G401 (cell line): ENCODE measurements around the gene ZFAND4. TPM values are rescaled to one million over a fixed set of nuclear protein-coding genes. Genes with fewer than 3 reads are reported as not detected.
"Not testable (repeated sequence)": the region's sequence is repeated elsewhere in the genome, so short reads cannot be mapped to it uniquely, and the experiment has no call there.

Experiments used
- DNase-seq: peaks from one replicate; pipeline ENCODE4 v3.0.0-alpha.2; 2015; ENCODE audit warnings: low spot score
- in situ Hi-C: cut with HindIII; loops from 2 replicates; pipeline ENCODE4 v1.10.0; 2016; ENCODE audit warnings: low sequenced_read_pairs, mixed read lengths
- total RNA-seq: library from RNA; depleted of rRNA; stranded (reverse); fragments of >200 nt; shearing (Covaris generic); gene quantifications from 2 replicates; pipeline ENCODE4 v1.2.3, GENCODE V29; 2014; rRNA removed

Gene ZFAND4
- total RNA-seq = 7.9 and 8.7 TPM in 2 replicates

DNA sequence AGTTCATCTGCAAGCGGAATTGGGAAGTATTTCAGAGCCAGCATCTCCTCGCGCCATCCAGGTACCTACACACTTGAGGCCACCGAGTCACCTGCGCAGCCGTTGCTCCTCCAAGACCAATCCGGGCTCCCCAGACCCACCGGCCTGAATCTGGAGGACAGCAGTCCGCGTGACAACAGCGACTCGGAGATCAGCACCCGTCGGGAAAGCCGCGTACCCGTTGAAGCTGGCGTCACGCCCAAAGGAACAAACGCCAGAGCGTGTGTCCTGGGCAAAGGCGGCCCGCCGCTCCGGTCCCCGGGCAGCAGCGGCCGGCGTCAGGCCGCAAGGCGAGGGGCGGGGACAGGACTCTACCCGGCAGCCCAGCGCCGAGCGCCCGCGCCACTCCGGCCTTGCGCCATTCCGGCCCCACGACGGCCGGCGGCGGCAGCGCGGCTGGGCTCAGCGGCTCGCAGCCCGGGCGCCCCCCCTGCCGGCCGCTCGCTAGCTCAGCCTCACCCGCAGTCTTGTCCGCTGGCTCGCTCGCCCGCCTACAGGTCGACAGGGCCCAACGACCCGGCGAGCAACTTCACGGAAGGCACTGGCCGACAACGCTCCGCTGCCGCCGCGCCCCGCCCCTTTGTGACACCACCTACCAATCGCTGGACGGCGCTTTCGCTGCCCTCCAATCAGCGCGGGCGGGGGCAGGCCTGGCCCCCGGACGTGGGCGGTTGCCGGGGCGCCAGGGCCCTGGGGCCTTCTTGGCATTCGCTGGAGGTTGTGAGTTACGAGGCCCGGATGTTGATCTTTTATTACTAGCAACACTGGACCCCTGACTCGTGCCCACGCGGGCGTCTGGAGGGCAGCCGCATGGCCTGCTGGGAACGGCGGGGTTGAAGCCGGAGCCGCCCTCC is at the start of gene ZFAND4:
ZFAND4 (minus strand) TSS at position 592 of the 893 bp plus-strand sequence. CDS start 9,047 bp downstream, outside the sequence.
- peak; percentile 95 for DNase-seq
- in situ Hi-C loops = no loop called here

DNA sequence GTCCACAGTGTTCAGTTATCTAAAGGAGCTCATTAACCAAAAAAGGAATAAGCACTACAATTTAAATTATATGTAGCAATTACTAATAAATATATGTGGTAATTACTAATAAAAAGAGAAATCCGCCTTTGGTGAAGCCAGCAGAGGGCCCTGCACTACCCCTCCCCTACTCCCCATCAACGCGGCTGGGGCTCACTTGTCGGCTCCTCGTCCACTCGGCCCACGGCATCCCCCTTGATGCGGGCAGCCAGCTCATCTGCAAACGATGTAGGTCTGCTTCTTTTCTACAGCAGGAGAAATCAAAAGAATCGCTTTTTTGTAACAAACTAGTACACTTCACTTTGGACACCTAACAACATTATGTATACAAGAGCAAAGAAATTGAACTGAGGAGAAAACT is 48.9 kb upstream of the ZFAND4 start:
- in situ Hi-C loops = not testable (repeated sequence)

DNA sequence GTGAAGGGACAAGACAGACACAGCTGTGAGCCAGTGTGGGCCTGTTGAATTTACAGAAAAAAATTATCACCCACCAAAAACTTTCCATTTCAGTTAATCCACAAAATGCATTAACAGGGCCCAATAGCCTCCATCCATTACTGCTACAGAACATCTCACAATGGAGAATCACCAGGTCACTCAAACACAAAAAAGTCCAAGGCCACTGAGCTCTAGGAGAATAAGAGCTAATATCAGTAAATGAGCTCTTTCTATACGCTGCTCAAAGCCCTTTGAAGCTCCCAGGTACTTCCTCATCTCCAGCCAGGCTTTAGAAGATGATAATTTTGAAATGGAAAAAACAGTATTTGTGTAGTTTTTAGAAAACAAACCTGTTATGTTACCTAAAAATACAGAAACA is 45.1 kb upstream of the ZFAND4 start:
- DNase-seq, in situ Hi-C loops: not testable (repeated sequence)

More for the DNA sequence above, 48.9 kb upstream of the ZFAND4 start:
- not testable (repeated sequence) for DNase-seq

DNA sequence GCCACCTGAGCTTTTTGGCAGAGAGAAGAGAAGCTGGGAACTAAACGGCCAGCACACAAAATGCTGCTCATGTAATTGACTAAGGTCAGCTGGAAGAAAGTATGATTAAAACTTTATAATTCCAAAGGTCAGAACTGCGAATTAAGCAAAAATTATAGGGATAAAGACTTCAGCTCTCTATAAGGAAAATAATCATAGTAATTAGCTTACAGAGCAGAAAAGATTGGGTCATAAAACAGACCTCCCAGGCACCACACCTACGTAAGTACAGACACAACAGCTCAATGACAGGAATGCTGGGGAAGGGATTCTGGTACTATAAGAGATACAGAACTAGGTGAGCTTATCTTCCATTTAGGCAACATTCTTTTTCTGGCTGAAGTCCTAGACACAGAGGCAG is 44.5 kb upstream of the ZFAND4 start:
- in situ Hi-C loops, DNase-seq: not testable (repeated sequence)

DNA sequence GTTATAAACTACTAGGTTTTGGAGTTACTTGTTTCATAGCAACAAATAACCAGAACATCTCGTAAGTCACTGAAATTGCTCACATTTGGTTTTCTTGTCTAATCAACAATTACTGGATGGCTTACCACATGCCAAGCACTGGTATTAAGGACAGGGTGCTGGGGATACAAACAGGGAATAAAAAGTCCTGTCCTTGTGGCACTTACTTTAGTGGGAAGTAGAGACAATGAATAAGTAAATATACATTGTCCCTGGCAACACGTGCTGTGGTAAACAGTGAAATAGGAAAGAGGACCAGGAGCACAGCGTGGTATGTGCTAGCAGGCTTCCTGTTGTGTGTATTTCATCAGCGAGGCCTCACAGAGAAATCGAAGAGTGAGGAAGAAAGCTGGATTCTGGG is 38.7 kb upstream of the ZFAND4 start:
- DNase-seq, in situ Hi-C loops: not testable (repeated sequence)

DNA sequence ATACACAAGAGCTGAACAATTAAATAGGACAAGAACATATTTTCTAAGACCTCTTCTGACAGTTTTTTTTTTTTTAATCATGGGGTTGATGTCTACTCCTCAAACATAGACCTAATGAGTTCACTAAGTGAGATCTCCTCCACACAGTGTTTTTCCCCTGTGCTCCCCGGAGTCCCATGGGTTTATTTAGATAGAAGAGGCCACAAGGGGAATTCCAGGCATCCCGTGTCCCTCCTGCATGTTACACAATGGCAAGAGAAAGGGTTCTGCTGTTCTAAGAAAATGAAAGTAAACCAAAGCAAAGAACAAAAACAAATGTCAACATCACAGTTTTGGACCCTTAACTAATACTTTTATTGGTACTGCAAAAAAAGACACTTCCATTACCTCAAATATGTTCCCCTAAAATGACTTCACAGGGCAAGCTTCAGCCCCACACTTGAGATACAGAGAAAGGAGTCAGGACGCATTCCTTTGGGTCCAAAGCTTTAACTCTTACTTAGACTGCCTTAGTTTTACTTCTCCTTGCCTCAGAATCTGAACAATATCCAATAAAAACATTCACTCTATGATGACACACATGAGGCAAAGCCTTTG is 37.7 kb upstream of the ZFAND4 start:
- in situ Hi-C loops = not testable (repeated sequence)

DNA sequence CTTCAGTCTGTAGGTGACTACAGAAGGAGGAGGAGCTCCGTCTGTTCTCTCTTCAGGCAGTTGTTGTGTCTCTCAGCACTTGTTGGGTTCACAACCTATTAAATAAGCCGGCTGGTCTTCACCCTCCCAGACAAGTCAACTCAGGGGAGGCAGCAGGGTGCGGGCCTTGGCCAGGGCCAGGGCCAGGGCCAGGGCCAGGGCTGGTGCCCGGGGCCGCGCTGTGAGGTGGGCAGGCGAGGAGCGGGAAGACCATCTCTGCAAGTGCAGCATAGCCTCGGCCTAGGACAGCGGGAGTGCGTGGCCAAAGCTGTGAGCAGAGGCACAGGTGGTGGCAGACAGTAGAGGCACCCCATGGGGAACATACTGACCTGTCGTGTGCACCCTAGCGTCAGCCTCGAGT is 5.9 kb upstream of the ZFAND4 start:
- in situ Hi-C loops, DNase-seq: not testable (repeated sequence)

More for the DNA sequence above, 37.7 kb upstream of the ZFAND4 start:
- not testable (repeated sequence) for DNase-seq

DNA sequence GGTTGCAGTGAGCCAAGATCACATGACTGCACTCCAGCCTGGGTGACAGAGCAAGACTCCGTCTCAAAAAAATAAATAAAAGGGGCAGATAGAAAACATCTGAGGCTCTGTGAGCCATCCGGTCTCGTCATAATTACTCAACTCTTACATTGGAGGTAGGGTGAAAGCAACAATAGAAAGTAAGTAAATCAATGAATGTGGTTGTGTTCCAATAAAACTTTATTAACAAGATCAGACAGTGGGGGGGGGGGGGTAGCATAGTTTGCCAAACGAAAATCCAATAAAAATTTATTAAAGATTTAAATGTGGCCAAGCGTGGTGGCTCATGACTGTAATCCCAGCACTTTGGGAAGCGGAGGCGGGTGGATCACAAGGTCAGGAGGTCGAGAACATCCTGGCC is 2.8 kb upstream of the ZFAND4 start:
- no peak for DNase-seq
- in situ Hi-C loops = no loop called here

DNA sequence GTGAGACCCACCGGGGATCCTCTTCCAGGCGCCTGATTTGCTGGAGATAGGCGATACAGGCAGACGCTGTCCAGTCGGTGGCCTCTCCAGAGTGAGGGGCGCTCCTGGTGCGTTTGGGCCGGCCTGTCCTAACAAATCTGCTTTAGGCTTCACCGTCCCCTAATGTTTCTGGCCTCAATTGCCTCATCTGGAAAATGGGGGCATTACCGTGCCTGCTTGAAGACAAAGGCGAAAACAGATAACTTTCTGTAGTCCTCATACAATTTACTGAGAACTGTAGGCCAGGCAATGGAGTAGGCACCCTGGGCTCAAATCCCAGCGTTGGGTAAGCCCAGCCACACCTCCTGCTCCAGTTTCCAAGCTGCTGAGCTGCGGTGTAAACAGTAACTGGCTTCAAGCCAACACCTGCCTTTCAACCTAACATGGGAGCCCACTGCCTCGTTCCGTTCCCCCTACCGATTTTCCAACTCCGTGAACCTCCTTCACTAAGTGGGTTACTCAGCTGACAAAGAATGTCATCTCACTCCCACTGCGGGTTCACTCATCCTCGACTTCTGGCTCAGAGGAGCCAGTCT is 589 bp upstream of the ZFAND4 start:
- no peak for DNase-seq
- in situ Hi-C loops = no loop called here

DNA sequence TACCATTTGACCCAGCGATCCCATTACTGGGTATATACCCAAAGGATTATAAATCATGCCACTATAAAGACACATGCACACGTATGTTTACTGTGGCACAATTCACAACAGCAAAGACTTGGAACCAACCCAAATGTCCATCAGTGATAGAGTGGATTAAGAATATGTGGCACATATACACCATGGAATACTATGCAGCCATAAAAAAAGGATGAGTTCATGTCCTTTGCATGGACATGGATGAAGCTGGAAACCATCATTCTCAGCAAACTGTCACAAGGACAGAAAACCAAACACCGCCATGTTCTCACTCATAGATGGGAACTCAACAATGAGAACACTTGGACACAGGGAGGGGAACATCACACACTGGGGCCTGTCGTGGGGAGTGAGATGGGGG is 1.3 kb downstream of the ZFAND4 start:
- in situ Hi-C loops = not testable (repeated sequence)

DNA sequence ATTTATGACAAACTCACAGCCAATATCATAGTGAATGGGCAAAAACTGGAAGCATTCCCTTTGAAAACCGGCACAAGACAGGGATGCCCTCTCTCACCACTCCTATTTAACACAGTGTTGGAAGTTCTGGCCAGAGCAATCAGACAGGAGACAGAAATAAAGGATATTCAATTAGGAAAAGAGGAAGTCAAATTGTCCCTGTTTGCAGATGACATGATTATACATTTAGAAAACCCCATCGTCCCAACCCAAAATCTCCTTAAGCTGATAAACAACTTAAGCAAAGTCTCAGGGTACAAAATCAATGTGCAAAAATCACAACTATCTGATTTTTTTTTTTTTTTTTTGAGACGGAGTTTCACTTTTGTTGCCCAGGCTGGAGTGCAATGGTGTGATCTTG is 2.7 kb downstream of the ZFAND4 start:
- DNase-seq, in situ Hi-C loops: not testable (repeated sequence)

More for the DNA sequence above, 1.3 kb downstream of the ZFAND4 start:
- not testable (repeated sequence) for DNase-seq

DNA sequence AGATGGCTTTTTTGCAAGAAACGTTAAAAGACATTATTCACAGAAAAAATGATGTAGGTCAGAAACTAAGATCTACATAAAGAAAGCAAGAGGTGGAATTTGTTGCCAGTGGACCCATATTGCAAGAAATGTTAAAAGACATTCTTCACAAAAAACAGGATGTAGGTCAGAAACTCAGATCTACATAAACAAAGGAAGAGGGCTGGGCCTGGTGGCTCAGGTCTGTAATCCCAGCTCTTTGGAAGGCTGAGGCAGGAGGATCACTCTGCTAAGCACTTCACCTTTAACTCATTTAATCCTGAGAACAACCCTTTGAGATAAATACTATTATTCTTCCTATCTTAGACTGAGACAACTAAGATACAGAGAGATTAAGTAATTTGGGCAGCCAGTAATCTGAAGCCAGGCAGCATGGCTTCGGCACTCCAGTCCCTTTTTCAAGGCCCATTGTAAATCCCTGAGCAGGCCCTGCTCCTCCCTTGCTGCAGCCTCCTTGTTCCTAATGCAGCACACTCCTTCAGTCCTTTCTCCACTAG is 11.6 kb downstream of the ZFAND4 start:
- no peak for DNase-seq

DNA sequence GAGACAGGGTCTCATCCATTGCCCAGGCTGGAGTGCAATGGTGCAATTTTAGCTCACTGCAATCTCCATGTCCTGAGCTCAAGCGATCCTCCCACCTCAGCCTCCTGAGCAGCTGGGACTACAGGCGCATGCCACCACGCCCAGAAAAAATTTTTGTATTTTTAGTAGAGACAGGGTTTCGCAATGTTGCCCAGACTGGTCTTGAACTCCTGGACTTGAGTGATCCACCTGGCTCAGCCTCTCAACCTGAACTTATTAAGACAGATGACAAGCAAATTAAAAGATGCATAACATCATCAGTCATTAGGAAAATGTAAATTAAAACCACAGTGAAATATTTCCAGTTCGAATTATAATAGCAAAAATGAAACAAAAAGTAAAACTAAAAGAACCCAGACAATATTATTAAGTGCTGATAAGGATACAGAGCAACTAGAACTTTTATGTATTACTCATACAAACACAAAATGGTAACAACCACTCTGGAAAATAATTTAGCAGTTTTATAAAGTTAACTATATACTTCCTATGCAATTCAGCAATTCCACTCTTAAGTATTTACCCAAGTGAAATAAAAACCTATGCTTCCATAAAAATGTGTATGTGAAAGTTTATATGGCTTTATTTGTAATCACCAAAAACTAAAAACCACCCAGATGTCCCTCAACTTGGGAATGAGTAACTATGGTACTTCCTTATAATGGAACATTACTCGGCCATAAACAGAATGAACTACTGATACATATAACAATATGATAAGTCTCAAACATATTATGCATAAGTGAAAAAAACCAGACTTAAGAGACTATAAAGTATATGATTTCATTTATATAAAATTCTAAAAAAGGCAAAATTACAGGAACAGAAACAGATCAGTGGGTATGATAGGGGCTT is 15.3 kb downstream of the ZFAND4 start:
- in situ Hi-C loops = no loop called here
- no peak for DNase-seq

More for the DNA sequence above, 11.6 kb downstream of the ZFAND4 start:
- in situ Hi-C loops = no loop called here

DNA sequence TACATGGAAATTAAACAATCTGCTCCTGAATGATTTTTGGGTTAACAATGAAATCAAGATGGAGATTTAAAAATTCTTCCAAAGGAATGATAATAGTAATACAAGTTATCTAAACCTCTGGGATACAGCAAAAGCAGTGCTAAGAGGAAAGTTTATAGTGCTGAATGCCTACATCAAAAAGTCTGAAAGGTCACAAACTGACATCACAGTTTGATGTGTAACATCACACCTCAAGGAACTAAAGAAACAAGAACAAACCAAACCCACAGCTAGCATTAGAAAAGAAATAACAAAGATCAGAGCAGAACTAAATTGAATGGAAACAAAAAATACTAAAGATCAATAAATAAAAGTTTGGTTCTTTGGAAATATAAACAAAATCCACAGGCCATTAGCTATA is 17.4 kb downstream of the ZFAND4 start:
- in situ Hi-C loops = no loop called here
- no peak for DNase-seq

DNA sequence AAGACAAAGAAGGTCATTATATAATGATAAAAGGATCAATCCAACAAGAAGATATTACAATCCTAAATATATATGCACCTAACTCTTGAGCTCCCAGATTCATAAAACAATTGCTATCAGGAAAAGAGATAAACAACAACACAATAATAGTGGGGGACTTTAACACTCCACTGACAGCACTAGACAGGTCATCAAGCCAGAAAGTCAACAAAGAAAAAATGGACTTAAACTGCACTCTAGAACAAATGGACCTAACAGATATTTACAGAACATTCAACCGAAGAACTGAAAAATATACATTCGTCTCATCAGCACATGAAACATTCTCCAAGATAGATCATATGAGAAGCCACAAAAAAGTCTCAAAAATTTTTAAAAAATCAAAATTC is 17.8 kb downstream of the ZFAND4 start:
- in situ Hi-C loops = not testable (repeated sequence)

DNA sequence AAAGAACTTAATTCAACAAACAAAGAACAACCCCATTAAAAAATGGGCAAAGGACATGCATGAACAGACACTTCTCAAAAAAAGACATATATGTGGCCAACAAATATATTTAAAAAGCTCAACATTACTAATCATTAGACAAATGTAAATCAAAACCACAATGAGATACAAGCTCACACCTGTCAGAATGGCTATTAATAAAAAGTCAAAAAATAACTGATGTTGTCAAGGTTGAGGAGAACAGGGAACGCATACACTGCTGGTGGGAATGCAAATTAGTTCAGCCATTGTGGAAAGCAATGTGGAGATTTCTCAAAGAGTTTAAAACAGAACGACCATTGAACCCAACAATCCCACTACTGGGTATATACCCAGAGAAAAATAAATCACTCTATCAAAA is 19.1 kb downstream of the ZFAND4 start:
- DNase-seq = no peak
- in situ Hi-C loops = no loop called here

More for the DNA sequence above, 17.8 kb downstream of the ZFAND4 start:
- not testable (repeated sequence) for DNase-seq

DNA sequence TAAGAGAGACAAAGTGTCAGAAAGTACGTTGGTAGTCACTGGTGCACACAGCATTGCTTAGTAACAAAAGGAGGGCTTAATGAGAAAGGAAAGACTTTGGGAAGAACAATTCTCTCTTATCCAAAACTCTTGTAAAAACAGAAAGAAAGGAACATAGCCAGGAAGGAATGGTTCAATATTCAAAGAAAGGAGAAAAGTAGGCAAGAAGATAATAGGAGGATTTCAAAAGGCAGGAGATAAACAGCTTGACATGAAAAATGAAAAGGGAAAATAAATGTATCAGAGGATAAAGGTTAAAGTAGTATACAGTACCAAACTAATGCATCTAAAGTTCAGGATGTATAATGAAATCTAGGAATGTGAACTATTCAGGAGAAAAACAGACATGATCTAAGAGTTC is 20.1 kb downstream of the ZFAND4 start:
- in situ Hi-C loops = no loop called here
- no peak for DNase-seq

DNA sequence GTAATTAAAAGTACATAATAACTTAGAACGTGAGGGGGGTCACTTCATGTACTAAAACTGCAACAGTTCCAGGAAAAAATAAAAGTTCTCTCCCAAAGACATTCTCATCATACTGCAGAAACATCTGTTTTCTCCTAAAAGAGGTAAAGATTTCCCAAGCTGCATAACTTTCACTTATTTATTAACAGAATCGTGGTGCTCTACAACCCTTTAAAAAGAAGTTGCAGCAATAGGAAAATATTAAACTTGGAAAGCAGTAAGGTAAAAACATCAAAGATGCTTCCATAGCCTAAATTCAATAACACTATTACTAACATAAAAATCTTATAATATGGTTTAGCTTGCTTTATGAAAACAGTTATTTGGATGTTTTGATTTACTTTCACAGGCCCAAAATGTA is 23.3 kb downstream of the ZFAND4 start:
- no peak for DNase-seq
- in situ Hi-C loops = no loop called here

DNA sequence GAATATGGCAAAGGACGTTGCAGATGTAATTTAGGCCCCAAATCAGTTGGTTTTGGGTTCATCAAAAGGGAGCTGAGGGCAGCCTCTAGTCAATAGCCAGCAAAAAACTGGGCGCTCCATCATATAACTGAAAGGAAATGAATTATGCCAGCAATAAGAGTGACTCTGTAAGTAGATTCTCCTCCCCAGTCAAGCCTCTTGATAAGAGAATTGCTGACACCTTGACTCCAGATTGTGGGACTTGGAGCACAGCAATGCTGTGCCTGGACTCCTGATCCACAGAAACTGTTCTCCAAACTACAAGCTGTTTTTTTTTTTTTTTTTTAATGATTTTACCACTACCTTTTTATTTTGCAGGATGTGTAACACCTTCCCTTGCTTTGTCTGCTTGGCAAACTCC is 25.5 kb downstream of the ZFAND4 start:
- in situ Hi-C loops = no loop called here

More for the DNA sequence above, 25.5 kb downstream of the ZFAND4 start:
- no peak for DNase-seq
